ENCODE results near the gene ZNF827. TPM values are rescaled to one million over a fixed set of nuclear protein-coding genes. Genes with fewer than 3 reads are reported as not detected.
A peak's percentile ranks its signal among the peaks of the same experiment; 100 is the strongest.

ZNF827 gene, protein sequence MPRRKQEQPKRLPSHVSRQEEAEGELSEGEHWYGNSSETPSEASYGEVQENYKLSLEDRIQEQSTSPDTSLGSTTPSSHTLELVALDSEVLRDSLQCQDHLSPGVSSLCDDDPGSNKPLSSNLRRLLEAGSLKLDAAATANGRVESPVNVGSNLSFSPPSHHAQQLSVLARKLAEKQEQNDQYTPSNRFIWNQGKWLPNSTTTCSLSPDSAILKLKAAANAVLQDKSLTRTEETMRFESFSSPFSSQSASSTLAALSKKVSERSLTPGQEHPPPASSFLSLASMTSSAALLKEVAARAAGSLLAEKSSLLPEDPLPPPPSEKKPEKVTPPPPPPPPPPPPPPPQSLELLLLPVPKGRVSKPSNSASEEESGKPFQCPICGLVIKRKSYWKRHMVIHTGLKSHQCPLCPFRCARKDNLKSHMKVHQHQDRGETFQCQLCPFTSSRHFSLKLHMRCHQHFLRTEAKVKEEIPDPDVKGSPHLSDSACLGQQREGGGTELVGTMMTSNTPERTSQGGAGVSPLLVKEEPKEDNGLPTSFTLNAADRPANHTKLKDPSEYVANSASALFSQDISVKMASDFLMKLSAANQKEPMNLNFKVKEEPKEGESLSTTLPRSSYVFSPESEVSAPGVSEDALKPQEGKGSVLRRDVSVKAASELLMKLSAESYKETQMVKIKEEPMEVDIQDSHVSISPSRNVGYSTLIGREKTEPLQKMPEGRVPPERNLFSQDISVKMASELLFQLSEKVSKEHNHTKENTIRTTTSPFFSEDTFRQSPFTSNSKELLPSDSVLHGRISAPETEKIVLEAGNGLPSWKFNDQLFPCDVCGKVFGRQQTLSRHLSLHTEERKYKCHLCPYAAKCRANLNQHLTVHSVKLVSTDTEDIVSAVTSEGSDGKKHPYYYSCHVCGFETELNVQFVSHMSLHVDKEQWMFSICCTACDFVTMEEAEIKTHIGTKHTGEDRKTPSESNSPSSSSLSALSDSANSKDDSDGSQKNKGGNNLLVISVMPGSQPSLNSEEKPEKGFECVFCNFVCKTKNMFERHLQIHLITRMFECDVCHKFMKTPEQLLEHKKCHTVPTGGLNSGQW
- polyA plus RNA-seq (11.2 and 12.1 TPM in 2 replicates), polyA minus RNA-seq (39.9 and 43.5 TPM in 2 replicates)

DNA sequence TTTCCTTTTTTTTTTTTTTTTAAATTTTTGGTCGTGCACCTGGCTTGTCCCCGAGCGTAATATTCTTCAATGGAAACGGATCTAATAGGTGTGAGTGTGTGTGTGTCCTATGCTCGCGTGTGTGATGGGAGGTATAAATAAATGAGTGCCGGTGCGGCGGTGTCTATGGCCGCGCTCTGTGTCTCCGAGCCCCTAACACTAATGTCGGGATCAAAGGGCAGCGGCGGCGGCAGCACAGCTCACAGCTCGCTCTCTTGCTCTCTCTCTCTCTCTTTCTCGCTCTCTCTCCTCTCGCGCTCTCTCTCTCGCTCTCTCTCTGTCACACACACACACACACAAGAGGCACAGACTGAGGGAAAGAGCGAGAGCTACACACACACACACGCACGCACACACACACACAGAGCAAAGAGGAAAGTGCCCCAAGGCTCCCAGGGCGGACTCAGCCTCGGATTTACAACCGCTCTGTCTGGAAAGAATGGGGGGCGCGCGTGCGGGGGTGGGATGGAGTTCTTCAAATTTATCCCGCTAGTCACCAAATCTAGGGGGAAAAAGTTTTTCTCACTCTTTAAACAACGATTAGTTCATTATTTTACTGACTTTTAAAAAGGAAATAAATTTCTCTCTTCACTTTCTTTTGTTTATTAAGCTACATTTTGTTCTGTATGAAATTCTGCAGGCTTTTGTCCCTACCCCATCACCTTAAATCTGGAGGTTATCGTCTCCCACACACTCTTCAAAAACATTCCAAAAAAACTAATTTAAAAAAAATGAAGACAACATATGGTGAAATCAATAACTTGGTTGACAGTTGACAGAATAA, at the start of gene ZNF827:
Gene ZNF827 (minus strand): TSS at position 206 of the 823 bp plus-strand sequence. CDS start 416 bp downstream, outside the sequence.
- Histone ChIP-seq H3K79me2 (replicated peaks; ENCODE audit: insufficient read depth, low read length) (peaks cover 27% of the 10 kb centered on the region), H4K20me1 (ENCODE audit: insufficient read depth) (peaks cover 8% of the 10 kb centered on the region), H3F3A (ENCODE audit: insufficient read depth, low read length, poor library complexity, severe bottlenecking) (no peaks in the 10 kb centered on the region), H3K27me3 (ENCODE audit: insufficient read depth, low read depth, low read length) (no peaks in the 10 kb centered on the region), H2AFZ (ENCODE audit: low read depth, low read length) (peak within 1 kb of the TSS; percentile 74), H3K4me2 (ENCODE audit: low read length) (peak within 1 kb of the TSS; percentile 31), H3K36me3 (ENCODE audit: insufficient read depth, low read length) (no peaks in the 10 kb centered on the region), H3K4me3 (ENCODE audit: low read length) (peak within 1 kb of the TSS; percentile 86), H3K9ac (ENCODE audit: low read length) (peak within 1 kb of the TSS; percentile 93), H3K9me3 (ENCODE audit: low read length) (no peaks in the 10 kb centered on the region), H3K27ac (ENCODE audit: low read length) (peak within 1 kb of the TSS; percentile 95), H3K9me2 (ENCODE audit: insufficient read depth, low read length) (no peaks in the 10 kb centered on the region)
- TF ChIP-seq EZH2 (IDR thresholded peaks at IDR 0.05; ENCODE audit: borderline replicate concordance, insufficient read depth, low read length, poor library complexity, severe bottlenecking) = no peak
- TF ChIP-seq, protein P1, sequence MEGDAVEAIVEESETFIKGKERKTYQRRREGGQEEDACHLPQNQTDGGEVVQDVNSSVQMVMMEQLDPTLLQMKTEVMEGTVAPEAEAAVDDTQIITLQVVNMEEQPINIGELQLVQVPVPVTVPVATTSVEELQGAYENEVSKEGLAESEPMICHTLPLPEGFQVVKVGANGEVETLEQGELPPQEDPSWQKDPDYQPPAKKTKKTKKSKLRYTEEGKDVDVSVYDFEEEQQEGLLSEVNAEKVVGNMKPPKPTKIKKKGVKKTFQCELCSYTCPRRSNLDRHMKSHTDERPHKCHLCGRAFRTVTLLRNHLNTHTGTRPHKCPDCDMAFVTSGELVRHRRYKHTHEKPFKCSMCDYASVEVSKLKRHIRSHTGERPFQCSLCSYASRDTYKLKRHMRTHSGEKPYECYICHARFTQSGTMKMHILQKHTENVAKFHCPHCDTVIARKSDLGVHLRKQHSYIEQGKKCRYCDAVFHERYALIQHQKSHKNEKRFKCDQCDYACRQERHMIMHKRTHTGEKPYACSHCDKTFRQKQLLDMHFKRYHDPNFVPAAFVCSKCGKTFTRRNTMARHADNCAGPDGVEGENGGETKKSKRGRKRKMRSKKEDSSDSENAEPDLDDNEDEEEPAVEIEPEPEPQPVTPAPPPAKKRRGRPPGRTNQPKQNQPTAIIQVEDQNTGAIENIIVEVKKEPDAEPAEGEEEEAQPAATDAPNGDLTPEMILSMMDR (IDR thresholded peaks at IDR 0.05; ENCODE audit: poor library complexity, severe bottlenecking) = peak; percentile 20
- peak; percentile 39 for TF ChIP-seq MXI1 (conservative IDR thresholded peaks at IDR 0.05; ENCODE audit: poor library complexity, severe bottlenecking)
- peak; percentile 40 for TF ChIP-seq RAD21 (conservative IDR thresholded peaks at IDR 0.05)
- peak; percentile 88 for TF ChIP-seq POLR2AphosphoS5 (IDR thresholded peaks at IDR 0.05)
- TF ChIP-seq EP300 (conservative IDR thresholded peaks at IDR 0.05; ENCODE audit: poor library complexity, severe bottlenecking) = peak; percentile 63
- TF ChIP-seq, protein P2, sequence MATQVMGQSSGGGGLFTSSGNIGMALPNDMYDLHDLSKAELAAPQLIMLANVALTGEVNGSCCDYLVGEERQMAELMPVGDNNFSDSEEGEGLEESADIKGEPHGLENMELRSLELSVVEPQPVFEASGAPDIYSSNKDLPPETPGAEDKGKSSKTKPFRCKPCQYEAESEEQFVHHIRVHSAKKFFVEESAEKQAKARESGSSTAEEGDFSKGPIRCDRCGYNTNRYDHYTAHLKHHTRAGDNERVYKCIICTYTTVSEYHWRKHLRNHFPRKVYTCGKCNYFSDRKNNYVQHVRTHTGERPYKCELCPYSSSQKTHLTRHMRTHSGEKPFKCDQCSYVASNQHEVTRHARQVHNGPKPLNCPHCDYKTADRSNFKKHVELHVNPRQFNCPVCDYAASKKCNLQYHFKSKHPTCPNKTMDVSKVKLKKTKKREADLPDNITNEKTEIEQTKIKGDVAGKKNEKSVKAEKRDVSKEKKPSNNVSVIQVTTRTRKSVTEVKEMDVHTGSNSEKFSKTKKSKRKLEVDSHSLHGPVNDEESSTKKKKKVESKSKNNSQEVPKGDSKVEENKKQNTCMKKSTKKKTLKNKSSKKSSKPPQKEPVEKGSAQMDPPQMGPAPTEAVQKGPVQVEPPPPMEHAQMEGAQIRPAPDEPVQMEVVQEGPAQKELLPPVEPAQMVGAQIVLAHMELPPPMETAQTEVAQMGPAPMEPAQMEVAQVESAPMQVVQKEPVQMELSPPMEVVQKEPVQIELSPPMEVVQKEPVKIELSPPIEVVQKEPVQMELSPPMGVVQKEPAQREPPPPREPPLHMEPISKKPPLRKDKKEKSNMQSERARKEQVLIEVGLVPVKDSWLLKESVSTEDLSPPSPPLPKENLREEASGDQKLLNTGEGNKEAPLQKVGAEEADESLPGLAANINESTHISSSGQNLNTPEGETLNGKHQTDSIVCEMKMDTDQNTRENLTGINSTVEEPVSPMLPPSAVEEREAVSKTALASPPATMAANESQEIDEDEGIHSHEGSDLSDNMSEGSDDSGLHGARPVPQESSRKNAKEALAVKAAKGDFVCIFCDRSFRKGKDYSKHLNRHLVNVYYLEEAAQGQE (IDR thresholded peaks at IDR 0.05; ENCODE audit: borderline replicate concordance) = peak; percentile 66
- TF ChIP-seq TAF1 (IDR thresholded peaks at IDR 0.05; ENCODE audit: low read depth) = peak; percentile 80
- peak; percentile 25 for TF ChIP-seq SMC3 (conservative IDR thresholded peaks at IDR 0.05; ENCODE audit: poor library complexity)

Data from neural cell (in vitro differentiated cells).